Transverse colon (tissue), 4 donors: Measurements from ENCODE around the gene CWH43. TPM values are rescaled to one million over a fixed set of nuclear protein-coding genes. Genes with fewer than 3 reads are reported as not detected.
"Not testable (repeated sequence)": the region's sequence is repeated elsewhere in the genome, so short reads cannot be mapped to it uniquely, and the experiment has no call there.

Source experiments
- DNase-seq: peaks from one replicate; pipeline ENCODE4 v3.0.0-alpha.2; 2019
- H3K27ac ChIP-seq, 4 donors: fragments of 200-600 bp; sonication (generic); 2 replicates each; pipeline ENCODE4 v1.5.1; 2016 to 2018; ENCODE audit warnings: inconsistent platforms in 4 of 4
- H3K27me3 ChIP-seq: fragments of 200-600 bp; sonication (generic); 2 replicates; pipeline ENCODE4 v1.5.1; 2017; ENCODE audit warnings: inconsistent platforms
- H3K36me3 ChIP-seq, 4 donors: fragments of 200-600 bp; sonication (generic); 2 replicates each; pipeline ENCODE4 v1.5.1; 2017 to 2019; ENCODE audit warnings: inconsistent platforms in 4 of 4
- H3K4me1 ChIP-seq, 4 donors: fragments of 200-600 bp; sonication (generic); 2 replicates each; pipeline ENCODE4 v1.5.1; 2017 to 2020; ENCODE audit warnings: inconsistent platforms in 4 of 4
- H3K4me3 ChIP-seq, 4 donors: fragments of 200-600 bp; sonication (generic); 1 replicate in 1 of 4; 2 replicates in 3 of 4; pipeline versions ENCODE4 v1.5.1 to v1.6.1; 2017 to 2019; ENCODE audit warnings: inconsistent platforms in 4 of 4
- H3K9me3 ChIP-seq, 2 donors: fragments of 200-600 bp; sonication (generic); 2 replicates each; pipeline ENCODE4 v1.5.1; 2017 to 2019; ENCODE audit warnings: inconsistent platforms in 2 of 2
- EP300 ChIP-seq: sonication (generic); formaldehyde crosslinking; IDR thresholded peaks from one replicate; pipeline ENCODE4 v1.6.1; 2017; ENCODE audit warnings: antibody characterized with exemption, low read depth
- POLR2A ChIP-seq: fragments of 450-650 bp; IDR thresholded peaks from one replicate; pipeline ENCODE4 v1.6.1; 2016; ENCODE audit warnings: antibody characterized with exemption, mild to moderate bottlenecking, moderate library complexity
- POLR2AphosphoS5 ChIP-seq, 3 donors: sonication (generic); formaldehyde crosslinking; IDR thresholded peaks; one replicate each; pipeline ENCODE4 v1.6.1; 2016; ENCODE audit warnings: antibody characterized with exemption in 3 of 3
- WGBS, 2 donors: methylation state at CpG; one replicate each; pipeline ENCODE4 v1.1.5; 2018; ENCODE audit warnings: low coverage in 1 of 2; 5-methylcytosine and 5-hydroxymethylcytosine counted together
- in situ Hi-C, 4 donors: fragments of 200-750 bp; cut with MboI; loops; one replicate each; pipeline versions ENCODE4 v1.15.0 to v1.15.1; 2017; ENCODE audit warnings: low sequenced_read_pairs in 3 of 4, low pct_ligation_motif_present in 1 of 4, low pct_unique_long_range_greater_than_20kb in 1 of 4
- intact Hi-C: fragments of 100-400 bp; cut with DNase I; formaldehyde crosslinking; loops from one replicate; pipeline ENCODE4 v1.15.1; 2023; ENCODE audit warnings: low total_unique reads
- total RNA-seq, 4 donors: library from RNA; depleted of rRNA; stranded (reverse); fragments of >200 nt; gene quantifications; one replicate each; pipeline ENCODE4 v1.1.0, GENCODE V29; 2016
- TF ChIP-seq, protein P1 (sequence below), 5 experiments: fragments of 200-600 bp in 3 of 5; fragments of 450-650 bp in 2 of 5; sonication (generic) in 3 of 5; IDR thresholded peaks; 1 replicate in 2 of 5; 2 replicates in 3 of 5; pipeline ENCODE4 v1.5.1; 2016 to 2017; ENCODE audit warnings: antibody characterized with exemption in 5 of 5, inconsistent platforms in 3 of 5, mild to moderate bottlenecking in 2 of 5, moderate library complexity in 1 of 5

The CWH43 gene
- total RNA-seq, 4 donors from 2014 or later: 13.5 to 43.3 (median 34.8) TPM

DNA sequence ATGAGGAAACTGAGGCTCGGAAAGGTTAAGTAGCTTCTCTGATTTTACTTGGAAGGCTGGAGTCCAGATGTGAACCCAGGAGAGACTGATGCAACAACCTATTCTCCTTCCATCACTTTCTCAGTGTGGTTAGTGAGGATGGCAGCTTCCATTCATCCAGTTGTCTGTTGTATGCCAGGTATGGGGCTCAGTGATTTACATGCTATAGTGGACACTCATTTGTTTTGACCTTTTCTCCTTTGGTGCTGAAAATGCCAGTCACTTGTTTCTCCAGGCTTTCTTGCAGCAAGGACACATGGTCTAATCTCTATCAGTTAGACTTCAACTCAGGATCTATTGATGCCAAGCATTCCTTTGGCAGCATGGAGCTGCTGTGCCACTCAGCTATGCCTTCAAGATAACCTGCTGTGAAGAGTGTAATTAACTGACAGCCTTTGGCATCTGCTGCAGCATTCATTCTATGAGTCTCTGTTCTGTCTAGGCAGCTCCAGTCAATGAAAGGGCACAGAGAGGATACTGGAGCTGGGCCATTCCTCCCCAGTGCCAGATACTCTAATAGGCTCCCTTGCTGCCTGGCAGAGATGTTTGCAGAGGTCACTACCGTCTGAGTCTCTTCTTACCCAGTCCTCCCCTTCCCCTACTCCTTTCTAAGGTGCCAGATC is 11.0 kb upstream of the CWH43 start:
- no peak for DNase-seq
- H3K27me3 ChIP-seq: peaks cover 4% of the 10 kb centered on the region
- in situ Hi-C loops: loop anchor here in 2 of 4 donors (25.0 kb wide), 2 partner anchors 188 to 388 kb away; partner anchors contain the start of gene FRYL (in 1 of the 2)

DNA sequence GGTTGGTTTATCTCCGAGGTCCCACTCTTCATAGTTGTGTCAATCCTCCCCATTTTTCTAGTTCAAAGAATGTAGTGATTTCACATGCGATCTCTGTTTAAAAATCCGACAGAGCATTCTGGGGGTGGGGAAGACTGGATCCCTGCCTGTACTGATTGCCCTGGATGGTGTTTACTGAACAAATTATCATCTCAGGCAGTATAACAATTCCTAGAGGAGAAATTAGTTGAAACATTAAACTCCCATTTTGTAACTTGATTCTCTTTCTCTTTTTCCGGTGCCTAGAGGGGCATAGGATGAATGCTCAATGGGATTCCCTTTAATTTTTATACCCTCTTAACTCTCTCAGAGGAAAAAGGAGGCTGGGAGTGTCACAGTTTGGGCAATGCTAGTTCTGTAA is 10.0 kb upstream of the CWH43 start:
- H3K27me3 ChIP-seq: peaks cover 4% of the 10 kb centered on the region
- TF ChIP-seq POLR2AphosphoS5 (IDR thresholded peaks at IDR 0.05) (no peak), POLR2A (no peak), EP300 (no peak)
- 50 to 72% methylated on average over 2 to 4 of the region's 4 CpGs for WGBS, 2 donors
- intact Hi-C loops: no loop called here
- H3K27ac ChIP-seq: no peak overlapping the region
- no peak overlapping the region for H3K4me3 ChIP-seq
- in situ Hi-C loops: no loop called here
- no peaks in the 10 kb centered on the region for H3K9me3 ChIP-seq
- DNase-seq: no peak
- no peaks in the 10 kb centered on the region for H3K36me3 ChIP-seq
- no peaks in the 10 kb centered on the region for H3K4me1 ChIP-seq

More for the DNA sequence above, 11.0 kb upstream of the CWH43 start:
- no peak overlapping the region for H3K27ac ChIP-seq
- 62 to 80% methylated on average over 1 to 2 of the region's 2 CpGs for WGBS, 2 donors
- intact Hi-C loops: no loop called here
- TF ChIP-seq POLR2A: no peak
- TF ChIP-seq, protein P1, sequence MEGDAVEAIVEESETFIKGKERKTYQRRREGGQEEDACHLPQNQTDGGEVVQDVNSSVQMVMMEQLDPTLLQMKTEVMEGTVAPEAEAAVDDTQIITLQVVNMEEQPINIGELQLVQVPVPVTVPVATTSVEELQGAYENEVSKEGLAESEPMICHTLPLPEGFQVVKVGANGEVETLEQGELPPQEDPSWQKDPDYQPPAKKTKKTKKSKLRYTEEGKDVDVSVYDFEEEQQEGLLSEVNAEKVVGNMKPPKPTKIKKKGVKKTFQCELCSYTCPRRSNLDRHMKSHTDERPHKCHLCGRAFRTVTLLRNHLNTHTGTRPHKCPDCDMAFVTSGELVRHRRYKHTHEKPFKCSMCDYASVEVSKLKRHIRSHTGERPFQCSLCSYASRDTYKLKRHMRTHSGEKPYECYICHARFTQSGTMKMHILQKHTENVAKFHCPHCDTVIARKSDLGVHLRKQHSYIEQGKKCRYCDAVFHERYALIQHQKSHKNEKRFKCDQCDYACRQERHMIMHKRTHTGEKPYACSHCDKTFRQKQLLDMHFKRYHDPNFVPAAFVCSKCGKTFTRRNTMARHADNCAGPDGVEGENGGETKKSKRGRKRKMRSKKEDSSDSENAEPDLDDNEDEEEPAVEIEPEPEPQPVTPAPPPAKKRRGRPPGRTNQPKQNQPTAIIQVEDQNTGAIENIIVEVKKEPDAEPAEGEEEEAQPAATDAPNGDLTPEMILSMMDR (IDR thresholded peaks at IDR 0.05): no peak
- TF ChIP-seq EP300: no peak
- no peak for TF ChIP-seq POLR2AphosphoS5 (IDR thresholded peaks at IDR 0.05)
- no peaks in the 10 kb centered on the region for H3K9me3 ChIP-seq
- no peaks in the 10 kb centered on the region for H3K4me1 ChIP-seq
- no peak overlapping the region for H3K4me3 ChIP-seq
- no peaks in the 10 kb centered on the region for H3K36me3 ChIP-seq

DNA sequence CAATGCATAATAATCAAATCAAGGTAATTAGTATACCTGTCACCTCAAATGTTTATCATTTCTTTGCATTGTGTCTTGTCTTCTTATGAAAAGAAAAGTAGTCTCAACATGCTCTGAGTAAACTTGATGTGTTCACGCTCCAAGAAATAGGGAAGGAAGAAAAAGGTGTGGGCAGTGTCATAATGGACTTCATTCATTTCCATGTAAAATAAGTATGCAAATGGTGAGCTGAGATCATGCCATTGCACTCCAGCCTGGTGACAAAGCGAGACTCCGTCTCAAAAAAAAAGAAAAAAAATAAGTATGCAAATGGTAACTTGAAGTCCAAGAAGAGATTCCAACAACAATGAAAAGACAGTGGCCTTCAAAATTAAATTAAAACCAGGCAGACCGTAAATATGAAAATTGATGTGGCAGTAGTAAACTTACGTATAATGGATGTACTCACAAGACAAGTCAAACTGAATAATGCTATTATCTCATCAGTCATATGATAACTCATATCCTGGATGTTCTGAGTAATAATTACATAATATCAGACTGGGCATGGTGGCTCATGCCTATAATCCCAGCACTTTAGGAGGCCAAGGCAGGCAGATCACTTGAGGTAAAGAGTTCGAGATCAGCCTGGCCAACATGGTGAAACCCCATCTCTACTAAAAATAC is 6.0 kb upstream of the CWH43 start:
- Histone ChIP-seq H3K27me3 (peaks cover 4% of the 10 kb centered on the region), H3K9me3 (no peaks in the 10 kb centered on the region), H3K36me3 (no peaks in the 10 kb centered on the region), H3K27ac (no peak overlapping the region), H3K4me3 (no peak overlapping the region), H3K4me1 (no peaks in the 10 kb centered on the region)
- in situ Hi-C loops: no loop called here
- intact Hi-C loops: no loop called here
- 67 to 73% methylated on average over 6 of the region's 6 CpGs for WGBS, 2 donors
- no peak for DNase-seq
- TF ChIP-seq POLR2A (no peak), POLR2AphosphoS5 (IDR thresholded peaks at IDR 0.05) (no peak), EP300 (no peak)
- TF ChIP-seq, protein P1 (IDR thresholded peaks at IDR 0.05): no peak

DNA sequence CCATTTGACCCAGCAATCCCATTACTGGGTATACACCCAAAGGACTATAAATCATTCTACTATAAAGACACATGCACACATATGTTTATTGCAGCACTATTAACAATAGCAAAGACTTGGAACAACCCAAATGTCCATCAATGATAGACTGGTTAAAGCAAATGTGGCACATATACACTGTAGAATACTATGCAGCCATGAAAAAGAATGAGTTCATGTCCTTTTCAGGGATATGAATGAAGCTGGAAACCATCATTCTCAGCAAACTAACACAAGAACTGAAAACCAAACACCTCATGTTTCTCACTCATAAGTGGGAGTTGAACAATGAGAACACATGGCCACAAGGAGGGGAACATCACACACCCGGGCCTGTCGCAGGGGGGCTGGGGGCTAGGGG is 2.1 kb upstream of the CWH43 start:
- intact Hi-C loops, in situ Hi-C loops, H3K9me3 ChIP-seq, H3K36me3 ChIP-seq, H3K4me3 ChIP-seq, H3K27ac ChIP-seq, DNase-seq: not testable (repeated sequence)
- Histone ChIP-seq H3K27me3 (peaks cover 21% of the 10 kb centered on the region), H3K4me1 (peaks cover 0 to 14% (median 10%) of the 10 kb centered on the region in 4 donors)
- 85 to 94% methylated on average over 2 of the region's 2 CpGs for WGBS, 2 donors

DNA sequence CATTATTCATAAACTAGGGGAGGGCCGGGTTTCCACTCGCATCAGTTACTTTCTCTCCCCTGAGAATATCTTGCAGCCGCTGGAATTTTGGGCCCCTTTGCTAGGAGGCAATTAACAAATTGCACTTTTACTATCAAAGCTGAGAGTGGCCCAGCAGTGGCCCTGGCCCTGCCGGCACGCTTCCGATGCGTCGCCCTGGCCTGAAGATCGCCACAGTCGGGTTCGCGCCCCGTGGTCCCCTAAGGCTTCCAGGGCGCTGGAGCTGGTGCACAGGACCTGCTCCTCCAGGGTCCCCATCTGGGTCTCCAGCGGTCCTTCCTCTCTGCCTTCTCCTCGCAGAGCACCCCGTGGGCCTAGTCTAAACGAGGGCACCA is 486 bp upstream of the CWH43 start:
- DNase-seq: no peak
- 27% methylated on average over 16 of the region's 18 CpGs; no CpG with 5 or more reads in 1 of the 2 donors for WGBS, 2 donors
- Histone ChIP-seq H3K27me3 (peaks cover 21% of the 10 kb centered on the region), H3K9me3 (no peaks in the 10 kb centered on the region), H3K4me1 (peaks cover 0 to 21% (median 13%) of the 10 kb centered on the region in 4 donors), H3K36me3 (no peaks in the 10 kb centered on the region), H3K4me3 (peak overlapping the region in 3 of 4 donors; percentile 27 to 57 (median 44)), H3K27ac (peak overlapping the region in 3 of 4 donors; percentile 76 to 84 (median 79))
- in situ Hi-C loops: no loop called here
- intact Hi-C loops: no loop called here
- no peak for TF ChIP-seq POLR2A
- TF ChIP-seq EP300: no peak
